A549 treated with AZD2906 at 1 μM for 4 hours (cell line): Measurements from ENCODE around the gene CD3D. TPM values are rescaled to one million over a fixed set of nuclear protein-coding genes. Genes with fewer than 3 reads are reported as not detected.

Source experiments
- total RNA-seq: library from RNA; stranded (reverse); fragments of 200-300 nt; extraction: Qiagen RNA extraction; gene quantifications from 5 replicates; pipeline ENCODE4 v1.2.3, GENCODE V29; 2022

The CD3D gene
- total RNA-seq = not detected in 5 replicates

DNA sequence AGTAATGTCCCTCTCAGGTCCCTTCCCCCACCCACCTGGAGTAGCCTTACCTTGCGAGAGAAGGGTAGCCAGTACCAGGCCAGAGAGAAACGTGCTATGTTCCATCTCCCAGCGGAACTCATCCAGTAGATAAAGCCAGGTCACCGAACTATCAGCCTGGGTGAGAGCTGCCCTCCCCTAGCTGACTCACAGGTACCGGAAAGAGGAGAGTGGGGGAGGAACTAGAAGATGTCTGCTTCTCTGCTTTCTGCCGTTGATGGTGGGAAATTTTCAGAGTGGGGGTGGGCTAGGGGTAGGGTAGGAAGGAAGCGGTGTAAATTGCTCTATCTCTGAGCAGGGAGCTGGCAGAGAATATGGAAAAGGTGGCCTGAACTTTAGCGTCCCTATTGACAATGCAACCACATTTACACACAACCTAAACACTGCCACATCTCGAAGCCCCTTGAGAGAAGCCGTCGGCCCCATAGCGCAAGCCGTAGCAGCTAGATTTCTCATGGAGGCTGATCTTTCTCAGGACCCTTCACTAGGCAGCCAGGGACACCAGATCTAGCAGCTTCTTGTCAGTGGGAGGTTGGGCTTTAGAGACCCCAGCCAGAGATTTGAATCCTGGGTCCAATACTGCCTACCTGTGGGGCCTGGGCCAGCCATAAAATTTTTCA is at the start of gene CD3D:
Gene CD3D, minus strand, starts transcription at position 203 of the 659 bp plus-strand sequence. Its CDS starts 98 bp downstream, at position 105.

DNA sequence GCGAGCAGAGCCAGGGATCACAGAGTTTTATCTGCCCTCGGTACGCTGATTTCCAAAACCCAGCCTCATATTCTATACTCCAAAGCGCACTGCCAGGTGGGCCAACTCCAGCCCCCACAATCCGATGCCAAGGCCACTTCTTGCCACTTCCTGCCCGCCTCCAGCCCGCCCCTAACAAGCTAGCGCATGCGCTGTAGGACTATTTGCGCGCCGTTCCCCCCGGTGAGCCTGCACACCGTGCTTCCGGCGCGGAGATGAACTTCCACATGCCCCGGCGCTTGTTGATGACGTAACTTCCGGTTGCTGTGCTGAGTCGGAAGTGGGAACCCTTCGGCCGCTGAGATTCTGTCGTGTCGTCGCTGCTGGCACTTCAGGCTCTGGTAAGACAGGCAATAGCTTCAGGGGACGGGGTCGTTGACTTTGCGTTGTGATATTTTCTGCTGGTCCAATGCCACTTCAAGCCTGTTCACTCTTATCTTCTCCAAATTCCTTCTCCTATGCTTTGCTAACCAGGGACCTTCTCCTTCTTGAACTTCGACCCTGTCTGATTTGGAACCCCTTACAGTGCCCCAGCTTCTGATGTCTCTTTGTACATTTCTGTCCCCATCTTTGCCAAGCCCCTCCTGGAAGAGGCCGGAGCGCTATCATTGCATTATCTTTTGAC is 16.9 kb upstream of the CD3D start, which contains the start of gene UBE4A:
Gene UBE4A, plus strand, starts transcription at position 306 of the 664 bp plus-strand sequence. CDS start 5,481 bp downstream, outside the sequence.

DNA sequence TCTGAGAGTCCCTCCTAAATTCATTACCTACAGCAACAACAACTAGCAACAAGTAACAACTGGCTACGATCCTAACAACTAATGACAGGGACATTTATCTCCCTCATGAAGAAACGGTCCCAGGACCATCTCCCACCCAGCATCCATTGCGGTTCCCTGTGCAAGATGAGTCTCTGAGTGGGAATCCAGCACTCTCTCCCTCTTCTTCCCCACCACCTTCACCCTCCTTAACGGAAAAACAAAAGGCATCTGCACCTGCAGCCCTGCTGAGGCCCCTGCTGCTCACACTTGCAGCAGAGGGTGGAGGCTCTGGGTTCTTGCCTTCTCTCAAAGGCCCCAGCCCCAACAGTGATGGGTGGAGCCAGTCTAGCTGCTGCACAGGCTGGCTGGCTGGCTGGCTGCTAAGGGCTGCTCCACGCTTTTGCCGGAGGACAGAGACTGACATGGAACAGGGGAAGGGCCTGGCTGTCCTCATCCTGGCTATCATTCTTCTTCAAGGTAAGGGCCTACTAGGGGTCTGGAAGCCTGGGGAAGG is 1.5 kb upstream of the CD3D start, which contains the start of gene CD3G:
Gene CD3G, plus strand, starts transcription at position 364 of the 535 bp plus-strand sequence. Its CDS starts 80 bp downstream, at position 444.

GRCh38 chr11:118304568-118305248 is 37.8 kb downstream of the CD3D start, which contains the start of gene CD3E:
TSS of gene CD3E (plus strand) at chr11:118304730. CDS start at chr11:118304953, 223 bp downstream.

Other genes starting within 250 kb of the CD3D start
- gene SCN4B, start 189.9 kb downstream of the CD3D start, total RNA-seq = 0.01 to 0.05 TPM (median 0.04 TPM) in 4 of 5 replicates, not detected in the other
- not detected in 5 replicates for gene SCN2B, start 166.1 kb downstream of the CD3D start, total RNA-seq
- not detected in 5 replicates for gene JAML, start 117.7 kb downstream of the CD3D start, total RNA-seq
- 0.21 to 0.34 TPM (median 0.25 TPM) in 5 replicates for gene MPZL3, start 90.3 kb downstream of the CD3D start, total RNA-seq
- 0.03 to 0.08 TPM (median 0.05 TPM) in 3 of 5 replicates, not detected in the others for gene MPZL2, start 78.4 kb downstream of the CD3D start, total RNA-seq
- not detected in 5 replicates for gene CD3E, start 38.0 kb downstream of the CD3D start, total RNA-seq
- gene CD3G, start 1.6 kb upstream of the CD3D start, total RNA-seq = not detected in 5 replicates
- 8.1 to 10.9 TPM (median 9.1 TPM) in 5 replicates for gene UBE4A, start 16.9 kb upstream of the CD3D start, total RNA-seq
- gene ATP5MG, start 58.9 kb upstream of the CD3D start, total RNA-seq = 146 to 195 TPM (median 184 TPM) in 5 replicates
- gene KMT2A, start 93.8 kb upstream of the CD3D start, total RNA-seq = 10.1 to 15.4 TPM (median 11.7 TPM) in 5 replicates
- not detected in 5 replicates for gene TTC36, start 184.8 kb upstream of the CD3D start, total RNA-seq
- gene TMEM25, start 188.5 kb upstream of the CD3D start, total RNA-seq = 0.18 to 0.55 TPM (median 0.32 TPM) in 5 replicates
- 14.8 to 18.8 TPM (median 16.3 TPM) in 5 replicates for gene IFT46, start 223.2 kb upstream of the CD3D start, total RNA-seq
- gene ARCN1, start 229.7 kb upstream of the CD3D start, total RNA-seq = 81.8 to 101 TPM (median 84.7 TPM) in 5 replicates